RPMI7951 (cell line): ENCODE measurements around the gene MEGF8. TPM values are rescaled to one million over a fixed set of nuclear protein-coding genes. Genes with fewer than 3 reads are reported as not detected.

Source experiments
- DNase-seq: peaks from one replicate; pipeline ENCODE4 v3.0.0-alpha.2; 2012; ENCODE audit warnings: low read depth
- total RNA-seq: library from RNA; depleted of rRNA; stranded (reverse); fragments of >200 nt; shearing (Covaris generic); gene quantifications from 2 replicates; pipeline ENCODE4 v1.2.3, GENCODE V29; 2014

MEGF8 gene
- total RNA-seq, 1 experiment from 2014 or later, result 9.4 TPM

- no peak for DNase-seq
Measured at GRCh38 chr19:42356686-42357085, 31.3 kb downstream of the MEGF8 start.

- DNase-seq, result no peak
Measured at GRCh38 chr19:42357290-42357689, 31.9 kb downstream of the MEGF8 start.

- no peak for DNase-seq
Measured at GRCh38 chr19:42360787-42361544, 35.5 kb downstream of the MEGF8 start.

GRCh38 chr19:42361545-42361910 lies 36.1 kb downstream of the MEGF8 start:
- no peak for DNase-seq

- no peak for DNase-seq
Measured at GRCh38 chr19:42362342-42362741, 36.9 kb downstream of the MEGF8 start.

GRCh38 chr19:42362891-42363440 lies 37.5 kb downstream of the MEGF8 start:
- no peak for DNase-seq

- no peak for DNase-seq
Measured at GRCh38 chr19:42363614-42364346, 38.3 kb downstream of the MEGF8 start.

- DNase-seq, result peak; percentile 22
Measured at GRCh38 chr19:42366673-42367072, 41.2 kb downstream of the MEGF8 start.

GRCh38 chr19:42367929-42368328 lies 42.5 kb downstream of the MEGF8 start:
- DNase-seq, result no peak

GRCh38 chr19:42368360-42368759 lies 42.9 kb downstream of the MEGF8 start:
- DNase-seq, result no peak

- no peak for DNase-seq
Measured at GRCh38 chr19:42368765-42369164, 43.3 kb downstream of the MEGF8 start.

- DNase-seq, result no peak
Measured at GRCh38 chr19:42369433-42370067, 44.1 kb downstream of the MEGF8 start.

GRCh38 chr19:42370068-42370520 lies 44.7 kb downstream of the MEGF8 start:
- DNase-seq, result no peak

GRCh38 chr19:42370626-42371175 lies 45.3 kb downstream of the MEGF8 start:
- DNase-seq, result no peak

- no peak for DNase-seq
Measured at GRCh38 chr19:42374826-42375376, 49.5 kb downstream of the MEGF8 start.

GRCh38 chr19:42375415-42376176 lies 50.2 kb downstream of the MEGF8 start:
- no peak for DNase-seq

GRCh38 chr19:42376177-42376555 lies 50.7 kb downstream of the MEGF8 start:
- no peak for DNase-seq

GRCh38 chr19:42378225-42379215 lies 53.1 kb downstream of the MEGF8 start:
- DNase-seq, result no peak

GRCh38 chr19:42380155-42380554 lies 54.7 kb downstream of the MEGF8 start:
- no peak for DNase-seq
